Stimulated activated CD4-positive, alpha-beta T cell treated with anti-CD3 and anti-CD28 coated beads, Interleukin-4, amount 100 ng/mL, for 1 hour (primary cell): ENCODE measurements around the gene RSPH1.

Experiments
- DNase-seq: peaks from one replicate; pipeline ENCODE4 v3.0.0-alpha.2; 2020

Gene RSPH1

DNA sequence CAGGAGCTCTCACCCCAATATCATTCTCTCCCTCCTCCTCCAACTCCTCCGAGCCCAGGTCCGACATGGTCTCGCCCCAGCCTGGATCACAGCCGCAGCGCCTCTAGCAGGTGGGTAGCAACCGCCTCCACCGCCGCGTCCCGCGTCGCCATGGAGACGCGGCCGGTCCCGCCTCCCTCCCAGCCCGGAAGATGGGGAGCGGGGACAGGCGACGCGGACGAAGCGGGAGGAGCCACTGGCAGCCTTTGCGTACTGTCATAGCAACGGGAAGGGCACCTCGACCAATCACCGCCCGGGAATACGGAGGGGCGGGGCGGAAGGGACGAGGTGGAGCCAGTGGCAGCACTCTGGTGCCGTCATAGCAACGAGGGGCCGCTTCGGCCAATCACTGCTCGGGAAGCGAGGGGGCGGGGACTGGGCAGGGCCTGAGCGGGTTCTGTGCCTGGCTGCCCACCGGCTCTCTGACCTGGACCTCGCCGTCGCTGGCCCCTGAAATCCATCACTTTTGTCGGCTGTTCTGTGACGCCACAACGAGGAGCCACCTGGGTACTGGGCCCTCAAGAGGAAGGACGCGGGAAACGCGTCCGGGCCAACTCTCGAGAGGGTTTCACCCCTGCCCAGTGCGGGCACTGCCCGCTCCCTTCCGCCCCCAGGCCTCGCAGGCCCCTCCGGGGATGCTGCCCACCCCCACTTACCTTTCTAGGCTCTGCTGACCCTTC lies at the start of gene RSPH1:
TSS of gene RSPH1 (minus strand) at position 105 of the 719 bp plus-strand sequence. CDS start at position 67, 38 bp downstream.
- DNase-seq = peak; percentile 99

DNA sequence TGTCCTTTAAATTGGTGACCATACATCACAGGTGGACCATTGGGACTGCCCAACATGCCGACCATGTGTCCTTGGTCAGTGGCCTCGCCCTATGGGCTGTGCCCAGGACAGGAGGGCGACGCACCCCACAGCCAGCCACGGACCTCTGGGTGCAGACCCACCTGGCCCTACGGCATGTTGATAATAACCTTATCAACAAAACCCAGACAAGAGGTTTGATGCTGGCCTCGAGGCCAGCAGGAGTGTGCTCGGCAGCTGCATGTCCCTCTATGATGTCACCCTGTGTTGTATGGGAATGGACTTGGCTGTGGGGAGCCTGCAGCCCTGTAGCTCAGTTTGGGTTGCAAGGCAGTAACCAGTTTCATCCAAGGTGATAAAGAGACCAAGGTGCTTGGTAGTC lies 49.7 kb upstream of the RSPH1 start:
- DNase-seq = no peak

DNA sequence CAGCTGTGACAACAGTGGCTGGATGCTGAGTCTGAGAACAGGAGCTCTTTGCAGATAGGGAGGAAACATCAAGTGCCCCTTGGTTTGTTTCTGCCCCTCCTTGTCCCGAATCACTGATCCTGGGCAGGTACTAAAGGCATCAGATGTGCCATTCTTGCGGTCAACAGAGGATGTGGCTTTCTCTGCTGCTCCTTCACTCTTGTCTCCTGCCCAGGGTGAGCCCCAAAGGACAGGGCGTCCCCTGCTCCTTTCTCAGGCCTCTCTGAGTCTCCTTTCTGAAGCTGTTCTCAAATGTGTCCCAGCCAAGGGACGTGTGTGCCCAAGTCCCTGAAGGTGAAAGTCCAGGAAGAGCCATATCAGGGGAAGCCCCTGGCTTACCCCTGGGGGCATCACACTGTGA lies 49.3 kb upstream of the RSPH1 start:
- no peak for DNase-seq

DNA sequence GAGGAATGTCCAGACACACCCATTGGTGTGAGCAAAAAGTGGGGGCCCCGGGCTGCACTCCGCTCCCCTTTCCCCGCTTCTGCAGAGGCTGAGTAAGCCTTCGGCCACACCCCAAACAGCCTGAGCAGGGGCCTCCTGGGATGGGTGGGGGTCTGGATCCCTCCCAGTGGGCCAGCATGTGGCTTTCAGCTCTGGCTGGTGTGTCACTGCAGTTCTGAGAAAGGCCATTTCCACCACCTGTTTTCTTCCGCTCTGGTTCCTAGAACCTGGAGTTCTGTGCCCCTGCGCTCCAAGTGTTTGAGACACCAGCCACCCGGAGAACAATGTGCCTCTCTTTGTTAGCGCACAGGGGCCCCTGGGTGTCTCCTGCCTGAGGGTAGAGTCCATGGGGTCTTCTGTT lies 48.5 kb upstream of the RSPH1 start:
- no peak for DNase-seq

DNA sequence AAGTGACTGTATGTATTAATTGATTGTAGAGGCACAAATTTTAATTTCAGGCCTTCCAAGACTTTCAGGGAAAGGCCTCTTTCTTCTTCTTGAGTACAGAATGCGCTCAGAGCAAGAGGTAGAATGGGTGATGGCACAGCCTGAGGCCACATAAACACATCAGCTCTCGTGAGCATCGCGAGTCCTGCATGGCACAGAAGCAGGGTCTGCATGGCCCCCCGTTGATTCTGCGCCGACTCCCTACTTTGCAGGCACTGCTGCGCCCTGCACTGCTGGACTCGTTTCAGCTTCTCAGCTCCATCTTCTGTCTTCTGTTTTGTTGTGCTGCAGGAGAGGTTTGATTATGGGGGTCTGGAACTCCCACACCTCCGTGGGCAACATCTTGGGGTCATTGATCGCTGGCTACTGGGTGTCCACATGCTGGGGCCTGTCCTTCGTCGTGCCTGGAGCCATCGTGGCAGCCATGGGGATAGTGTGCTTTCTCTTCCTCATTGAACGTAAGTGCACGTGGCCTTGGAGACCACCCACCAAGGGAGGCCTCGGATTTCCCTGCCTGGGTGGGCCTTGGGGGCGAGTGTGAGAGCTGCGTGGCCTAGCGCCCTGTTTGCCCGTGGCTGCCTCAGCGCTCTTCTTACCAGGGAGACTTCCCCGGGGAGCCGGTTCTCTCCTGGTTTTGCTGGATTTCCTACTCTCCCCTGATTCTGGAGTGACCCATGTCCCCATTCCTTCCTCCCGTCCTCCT lies 47.3 kb upstream of the RSPH1 start:
- DNase-seq = no peak

DNA sequence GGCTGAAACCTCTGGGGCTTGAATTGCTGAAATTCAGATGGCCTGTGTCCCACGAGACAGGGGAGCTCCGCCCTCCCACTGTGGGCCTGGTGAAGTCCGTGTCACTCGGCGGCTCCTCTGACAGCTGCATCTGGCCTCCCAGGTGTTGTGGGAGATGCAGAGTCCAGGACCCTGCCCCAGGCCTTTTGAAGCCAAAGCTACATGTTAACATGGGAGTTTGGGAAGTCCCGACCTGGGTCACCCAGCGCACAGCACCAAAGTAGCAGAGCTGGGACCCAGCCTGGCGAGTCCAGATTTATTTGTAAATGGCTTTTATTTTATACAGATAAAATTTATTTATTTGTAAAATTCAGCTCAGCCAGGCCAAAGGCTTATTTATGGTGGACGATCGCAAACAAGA lies 46.6 kb upstream of the RSPH1 start:
- no peak for DNase-seq

DNA sequence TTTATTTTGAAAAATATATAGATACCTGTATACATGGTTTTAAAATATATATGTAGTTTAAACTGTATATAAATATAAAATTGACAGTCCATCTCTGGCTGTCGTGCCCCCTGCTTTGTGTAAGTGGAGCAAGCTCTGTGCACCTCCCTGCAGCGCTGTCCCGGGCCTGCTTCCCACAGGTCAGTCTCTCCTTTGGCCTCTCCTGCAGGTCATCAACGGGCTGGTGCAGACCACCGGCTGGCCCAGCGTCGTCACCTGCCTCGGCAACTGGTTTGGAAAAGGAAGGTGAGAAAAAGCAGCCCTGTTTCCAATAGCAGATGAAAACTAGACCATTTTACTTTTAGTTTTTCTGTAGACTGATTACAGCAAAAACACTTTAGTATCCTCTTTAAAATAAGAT lies 46.2 kb upstream of the RSPH1 start:
- no peak for DNase-seq

DNA sequence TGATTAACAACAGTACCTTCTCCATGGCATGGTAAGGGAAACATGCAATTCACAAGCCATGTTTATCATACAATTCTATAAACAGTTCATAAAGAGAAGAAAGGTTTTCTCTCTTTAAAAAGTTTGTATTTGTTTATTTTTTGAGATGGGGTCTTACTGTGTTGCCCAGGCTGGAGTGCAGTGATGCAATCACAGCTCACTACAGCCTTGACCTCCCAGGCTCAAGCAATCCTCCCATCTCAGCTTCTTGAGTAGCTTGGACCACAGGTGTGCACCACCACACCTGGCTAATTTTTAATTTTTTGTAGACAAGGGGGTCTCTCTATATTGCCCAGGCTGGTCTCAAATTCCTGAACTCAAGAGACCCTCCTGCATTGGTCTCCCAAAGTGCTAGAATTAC lies 45.6 kb upstream of the RSPH1 start:
- no peak for DNase-seq

DNA sequence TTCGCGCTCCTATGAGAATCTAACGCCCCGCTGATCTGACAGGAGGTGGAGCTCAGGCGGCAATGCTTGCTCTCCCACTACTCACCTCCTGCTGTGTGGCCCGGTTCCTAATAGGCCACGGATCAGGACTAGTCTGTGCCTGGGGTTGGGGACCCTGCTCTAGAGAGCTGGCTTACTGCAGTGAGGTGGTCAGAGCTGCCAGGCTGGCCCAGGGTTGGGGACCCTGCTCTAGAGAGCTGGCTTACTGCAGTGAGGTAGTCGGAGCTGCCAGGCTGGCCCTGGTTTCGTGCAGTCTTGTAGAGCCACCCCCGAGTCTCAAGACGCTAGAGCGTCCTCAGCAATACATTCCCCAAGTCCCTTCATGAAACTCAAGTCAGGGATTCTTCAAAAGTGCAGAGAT lies 45.1 kb upstream of the RSPH1 start:
- no peak for DNase-seq

DNA sequence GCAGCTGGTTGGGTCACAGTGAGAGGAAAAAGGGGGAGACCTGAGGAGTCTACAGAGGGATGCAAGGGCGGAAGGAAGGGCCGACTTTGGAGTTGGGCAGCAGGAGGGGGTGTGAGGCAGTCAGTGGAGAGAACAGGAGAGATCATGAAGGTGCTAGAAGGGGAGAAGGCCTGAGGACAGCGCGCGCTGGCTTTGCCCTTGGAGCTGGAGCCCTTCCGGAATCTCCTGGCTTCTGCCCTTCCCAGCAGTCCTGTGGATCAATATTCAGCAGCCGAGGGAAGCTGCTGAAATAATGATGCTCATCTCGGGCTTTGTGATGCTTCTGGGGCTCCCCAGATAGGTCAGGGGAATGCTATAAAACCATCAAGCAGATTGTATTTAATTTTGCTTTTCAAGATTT lies 44.4 kb upstream of the RSPH1 start:
- no peak for DNase-seq

DNA sequence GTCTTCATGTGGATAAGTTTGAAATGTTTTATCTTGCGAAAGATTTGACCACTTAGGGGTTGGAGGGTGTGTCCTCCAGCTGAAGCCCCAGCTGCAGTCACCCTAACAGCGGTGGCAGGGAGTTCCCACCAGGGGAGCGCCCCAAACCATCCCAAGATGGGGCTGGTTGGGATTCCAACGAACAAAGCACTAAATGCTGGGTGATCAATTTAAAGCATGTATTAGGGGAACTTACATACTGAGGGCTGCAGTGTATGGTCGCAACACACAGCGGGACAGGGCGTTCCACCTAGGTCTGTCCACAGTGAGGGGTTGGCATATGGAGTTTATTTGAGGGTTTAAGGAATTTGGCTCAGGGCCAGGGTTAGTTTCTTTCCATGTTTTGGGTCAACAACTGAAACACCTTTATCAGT lies 43.9 kb upstream of the RSPH1 start:
- no peak for DNase-seq

DNA sequence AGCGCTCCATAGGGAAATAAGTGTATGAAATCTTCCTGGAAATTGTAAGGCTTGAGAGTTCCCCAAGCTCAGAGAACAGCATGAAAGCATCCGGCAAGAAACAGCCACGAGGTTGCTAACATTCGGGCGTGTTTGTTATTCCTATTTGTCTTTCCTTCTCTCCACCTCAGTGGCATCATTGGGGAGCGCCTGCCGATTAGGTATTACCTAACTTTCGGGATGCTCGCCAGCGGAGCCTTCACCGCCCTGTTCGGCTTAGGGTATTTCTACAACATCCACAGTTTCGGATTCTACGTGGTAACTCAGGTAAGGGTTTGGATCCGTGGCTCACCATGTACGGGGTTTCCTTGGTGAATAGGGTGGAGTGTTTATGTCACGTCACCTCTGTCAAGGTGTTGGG lies 43.3 kb upstream of the RSPH1 start:
- DNase-seq = no peak

DNA sequence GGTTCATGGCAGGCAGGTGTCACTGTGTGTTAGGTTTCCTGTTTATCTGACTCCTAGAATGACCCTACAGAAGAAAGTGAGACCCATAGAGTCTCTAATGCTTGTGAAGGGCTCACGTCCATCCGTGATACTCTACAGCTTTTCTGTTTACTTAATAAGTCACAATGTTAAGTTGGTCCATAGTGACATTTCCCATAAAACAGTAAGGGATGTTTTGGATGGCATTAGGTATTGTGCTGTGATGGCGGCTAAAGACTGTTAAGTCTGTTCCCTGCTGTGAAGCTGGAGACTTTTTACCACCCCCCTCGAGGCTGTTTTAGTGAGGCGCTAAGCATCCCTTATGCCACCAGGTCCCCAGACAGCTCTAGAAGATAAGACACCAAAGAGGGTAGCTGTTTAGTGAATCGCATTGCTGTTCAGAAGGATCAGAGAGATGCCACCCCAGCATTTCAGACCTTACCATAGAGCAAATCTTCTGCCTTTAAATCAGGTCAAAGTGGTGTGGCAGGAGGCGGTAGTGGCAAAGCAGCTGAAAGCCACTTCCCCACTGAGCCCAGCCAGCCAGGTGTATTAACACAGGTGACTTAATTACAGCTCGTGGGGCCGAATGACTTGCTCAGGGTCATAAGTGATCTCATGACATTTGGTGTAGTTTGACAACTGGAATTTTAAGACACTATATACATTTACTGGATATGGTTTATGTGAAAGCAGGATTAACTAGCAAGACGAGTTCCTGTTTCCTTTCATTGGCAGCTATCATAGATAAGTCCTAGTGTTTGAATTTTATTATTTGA lies 42.7 kb upstream of the RSPH1 start:
- DNase-seq = no peak

DNA sequence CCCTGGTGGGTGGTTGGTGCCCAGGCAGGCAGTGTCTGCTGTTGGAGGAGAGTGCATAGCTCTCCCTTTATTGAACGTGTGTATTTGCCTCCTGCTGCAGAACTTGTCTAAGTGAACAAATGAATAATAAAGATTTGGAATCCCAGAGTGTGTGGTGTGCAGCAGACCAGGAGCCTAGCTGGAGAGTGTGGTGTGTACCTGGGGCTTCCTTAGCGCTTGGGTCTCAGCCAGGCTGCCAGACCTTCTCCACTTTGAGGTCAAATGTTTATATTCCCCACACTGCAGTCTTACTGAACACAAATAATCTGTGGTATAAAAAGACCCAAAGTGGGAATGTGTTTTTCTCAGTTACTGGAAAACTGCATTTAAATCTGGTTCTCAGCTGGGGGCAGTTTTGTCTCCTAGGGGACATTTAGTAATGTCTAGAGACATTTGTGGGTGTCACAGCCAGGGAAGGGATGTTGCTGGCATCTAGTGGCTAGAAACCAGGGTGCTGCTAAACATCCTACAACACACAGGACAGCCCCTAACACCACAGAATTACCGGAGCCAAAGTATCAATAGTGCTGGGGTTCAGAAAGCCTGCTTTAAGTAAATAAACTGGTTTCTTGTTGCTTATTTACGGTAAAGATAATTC lies 41.2 kb upstream of the RSPH1 start:
- DNase-seq = no peak

DNA sequence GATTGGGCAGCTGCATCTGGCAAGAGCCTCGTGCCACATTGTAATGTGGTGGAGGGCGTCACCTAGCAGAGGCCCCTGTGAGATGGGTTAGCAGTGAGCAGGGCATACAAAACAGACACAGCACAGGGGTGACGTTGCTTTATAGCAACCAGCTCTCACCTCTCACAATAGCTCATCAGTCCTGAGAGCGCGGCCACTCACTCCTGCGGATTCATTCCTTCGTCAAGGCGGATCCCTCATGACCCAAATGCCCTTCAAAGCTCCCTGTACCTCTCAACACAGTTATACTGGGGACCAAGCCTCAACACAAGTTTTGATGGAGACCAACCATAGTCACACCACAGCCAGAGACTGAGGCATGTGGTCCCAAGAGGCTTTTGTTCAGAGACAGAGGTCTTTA lies 40.6 kb upstream of the RSPH1 start:
- no peak for DNase-seq

DNA sequence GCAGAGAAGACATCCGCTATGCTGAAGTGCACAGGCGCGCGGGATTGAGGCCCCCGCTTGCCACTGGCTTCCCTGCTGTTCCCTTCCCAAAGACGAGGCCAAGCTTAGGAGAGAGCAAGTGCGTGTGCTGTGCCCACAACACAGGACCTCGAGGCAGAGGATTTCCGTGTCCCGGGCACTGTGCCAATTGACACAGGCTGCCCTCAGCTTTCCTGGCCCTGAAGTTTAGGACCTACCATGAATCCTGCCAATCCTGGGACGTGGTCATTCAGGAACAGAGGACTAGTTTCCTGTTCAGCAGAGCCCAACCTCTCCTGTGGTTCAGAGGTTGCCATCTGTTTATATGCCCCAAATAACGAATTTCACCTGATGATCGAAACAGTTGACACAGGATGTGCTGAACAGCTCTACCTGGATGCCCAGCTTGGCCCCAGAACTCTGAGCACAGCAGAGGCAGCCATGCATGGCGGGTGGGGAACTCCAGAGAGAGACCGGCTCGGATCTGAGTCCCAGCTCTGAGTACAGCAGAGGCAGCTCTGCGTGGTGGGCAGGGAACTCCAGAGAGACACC lies 39.7 kb upstream of the RSPH1 start:
- DNase-seq = no peak

DNA sequence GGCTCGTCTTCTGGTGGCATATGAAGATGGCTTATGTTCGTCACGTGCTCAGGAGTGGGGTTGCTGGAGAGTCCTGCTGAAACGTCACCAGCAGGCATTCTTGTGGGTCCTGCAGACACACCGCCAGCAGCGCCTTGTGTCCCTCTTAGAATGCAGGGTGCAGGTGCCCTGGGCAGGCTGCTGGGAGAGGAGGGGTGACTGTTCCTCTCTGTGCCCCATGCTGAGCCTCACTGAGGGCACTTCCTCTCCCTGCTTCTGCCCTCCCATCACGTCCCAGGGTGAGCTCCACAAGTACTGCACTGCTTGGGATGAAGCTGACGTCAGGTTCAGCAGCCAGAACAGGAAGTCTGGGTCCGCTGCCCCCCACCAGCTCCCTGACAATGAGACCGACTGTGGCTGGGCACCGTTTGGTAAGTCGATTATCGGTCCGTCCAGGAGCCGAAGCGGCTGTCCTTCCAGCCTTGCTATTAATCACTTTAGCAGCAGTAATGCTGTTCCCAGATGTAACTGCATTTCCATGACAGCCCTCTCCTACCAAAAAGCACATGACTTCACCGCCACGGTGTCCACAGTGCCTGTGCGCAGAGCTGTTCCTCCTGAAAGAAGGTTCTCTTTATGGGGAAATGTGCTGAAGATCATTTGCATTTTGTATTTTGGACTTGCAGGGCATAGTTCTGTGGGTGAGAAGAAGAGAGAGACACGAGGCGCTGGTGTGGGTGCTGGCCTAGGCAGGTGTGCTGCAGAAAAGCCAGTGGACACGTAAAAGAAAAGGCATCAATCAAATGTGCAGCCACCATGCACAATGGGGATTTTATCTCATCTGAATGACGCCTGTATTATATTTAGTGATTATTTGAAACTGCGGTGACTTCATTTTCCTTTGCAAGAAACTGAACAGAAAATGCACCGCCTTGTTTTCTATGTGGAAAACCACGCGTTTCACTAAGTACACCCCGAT lies 38.7 kb upstream of the RSPH1 start:
- DNase-seq = no peak

DNA sequence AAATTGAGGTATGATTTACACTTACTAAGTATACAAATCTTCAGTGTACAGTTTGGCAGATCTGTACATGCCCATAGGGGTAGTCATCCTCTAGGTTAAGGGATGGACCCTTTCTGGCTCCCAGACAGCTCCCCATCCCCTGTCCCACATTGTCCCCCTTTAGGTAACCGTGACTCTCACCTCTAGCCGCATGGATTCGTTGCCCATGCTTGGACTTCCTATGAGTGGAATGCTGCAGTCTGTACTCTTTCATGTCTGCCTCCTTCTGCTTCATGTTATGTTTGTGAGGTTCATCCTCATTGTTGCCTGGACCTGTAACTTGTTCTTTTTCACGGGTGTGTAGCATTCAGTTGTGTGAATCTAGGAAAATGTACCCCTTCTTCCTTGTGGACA lies 37.9 kb upstream of the RSPH1 start:
- no peak for DNase-seq

DNA sequence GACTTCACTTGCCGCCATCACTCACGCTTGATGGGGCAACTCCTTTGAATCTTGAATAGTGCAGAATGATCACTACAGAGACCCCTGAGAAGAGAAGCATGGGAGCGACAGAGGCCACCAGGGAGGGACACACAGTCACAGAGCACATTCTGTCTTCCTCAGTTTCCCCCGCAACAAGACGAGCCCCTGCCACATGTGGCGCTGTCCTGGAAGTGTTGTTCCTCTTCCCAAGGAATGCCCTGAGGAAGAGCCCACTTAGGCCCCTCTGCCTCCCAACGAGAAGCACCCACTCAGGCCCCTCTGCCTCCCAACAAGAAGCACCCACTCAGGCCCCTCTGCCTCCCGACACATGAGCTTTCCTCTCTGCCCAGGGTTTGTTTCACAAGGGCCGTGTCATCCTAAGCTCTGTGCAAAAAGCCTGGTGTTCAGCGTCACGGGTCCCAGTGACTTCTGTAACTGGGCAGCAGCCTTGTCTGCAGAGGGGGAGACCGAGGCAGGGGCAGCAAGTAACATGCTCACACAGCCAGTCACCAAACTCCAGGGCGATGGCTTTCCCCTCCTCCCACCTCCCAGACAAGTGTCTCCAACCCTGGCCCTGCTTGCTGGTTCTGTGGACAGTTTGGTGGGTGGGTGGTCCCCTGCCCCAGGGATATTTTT lies 37.4 kb upstream of the RSPH1 start:
- DNase-seq = no peak

DNA sequence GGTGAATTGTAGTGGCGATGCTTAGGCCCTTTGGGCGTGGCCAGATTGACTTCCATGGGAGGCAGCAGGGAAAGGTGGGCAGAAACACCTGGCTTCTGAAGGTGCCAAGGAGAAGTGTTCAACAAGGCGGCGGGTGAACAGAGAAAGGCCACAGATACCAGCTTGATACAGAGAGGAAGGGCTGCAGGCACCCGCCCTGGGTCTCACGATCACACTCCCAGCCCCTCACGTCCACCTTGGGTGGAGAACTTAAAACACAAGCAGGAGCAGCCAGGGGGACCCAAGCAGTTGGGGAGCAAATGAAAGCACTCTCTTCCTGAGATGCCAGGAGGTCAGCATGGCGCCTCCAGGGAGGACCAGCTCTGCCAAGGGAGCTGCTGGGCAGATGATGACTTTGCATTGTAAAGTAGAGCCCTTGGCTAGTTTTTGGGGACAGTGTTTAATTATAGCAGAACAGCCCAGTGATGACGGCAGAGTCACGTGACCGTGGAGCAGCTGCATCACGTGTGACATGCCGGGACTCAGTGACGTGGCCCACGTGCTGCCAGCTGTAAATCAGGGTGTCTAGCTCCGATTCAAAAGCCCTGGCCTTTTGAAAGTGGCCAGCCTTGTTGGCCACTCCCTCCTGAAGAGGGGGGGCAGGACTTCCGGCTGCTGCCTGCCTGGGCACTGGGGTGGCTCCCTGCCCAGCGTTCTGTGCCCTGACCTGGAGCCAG lies 36.6 kb upstream of the RSPH1 start:
- no peak for DNase-seq

DNA sequence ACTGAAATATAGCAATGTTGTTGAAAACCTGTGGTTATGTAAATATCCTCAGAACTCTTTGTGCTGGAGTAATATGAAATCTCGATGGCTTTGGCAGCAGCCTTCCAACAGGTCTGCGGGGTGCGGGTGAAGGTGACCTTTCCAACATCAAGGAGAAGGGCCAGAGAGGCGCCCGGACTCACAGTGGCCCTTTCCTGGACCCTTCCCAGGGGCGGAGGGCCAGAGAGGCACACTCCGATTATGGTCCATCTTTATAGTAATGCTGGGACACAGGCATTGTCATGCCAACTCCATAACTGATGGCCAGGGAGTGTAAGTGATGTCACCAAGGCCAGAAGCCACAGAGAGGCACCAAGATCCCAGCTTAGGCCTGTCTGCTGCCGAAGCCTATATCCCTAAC lies 35.7 kb upstream of the RSPH1 start:
- no peak for DNase-seq
